Measurements from ENCODE around the gene PLN.
A peak's percentile ranks its signal among the peaks of the same experiment; 100 is the strongest.

PLN gene

GRCh38 chr6:118571121-118571520, 23.0 kb downstream of the PLN start:
- no peak overlapping the region for H3K4me3 ChIP-seq (ENCODE audit: low read depth, low read length)
- DNase-seq (ENCODE audit: low read depth): no peak

- H3K4me3 ChIP-seq (ENCODE audit: low read depth, low read length): no peak overlapping the region
Observed at GRCh38 chr6:118574051-118574865, 26.2 kb downstream of the PLN start.

GRCh38 chr6:118577972-118578371, 29.9 kb downstream of the PLN start:
- no peak for DNase-seq (ENCODE audit: low read depth)
- H3K4me3 ChIP-seq (ENCODE audit: low read depth, low read length): no peak overlapping the region

More at GRCh38 chr6:118574051-118574865, 26.2 kb downstream of the PLN start:
- no peak for DNase-seq (ENCODE audit: low read depth)

- no peak for DNase-seq (ENCODE audit: low read depth)
- no peak overlapping the region for H3K4me3 ChIP-seq (ENCODE audit: low read depth, low read length)
Observed at GRCh38 chr6:118578617-118579016, 30.5 kb downstream of the PLN start.

GRCh38 chr6:118579786-118580185, 31.7 kb downstream of the PLN start:
- no peak overlapping the region for H3K4me3 ChIP-seq (ENCODE audit: low read depth, low read length)
- DNase-seq (ENCODE audit: low read depth): no peak

- DNase-seq (ENCODE audit: low read depth): peak; percentile 59
- H3K4me3 ChIP-seq (ENCODE audit: low read depth, low read length): no peak overlapping the region
Observed at GRCh38 chr6:118580585-118581419, 32.7 kb downstream of the PLN start.

GRCh38 chr6:118581489-118581959, 33.4 kb downstream of the PLN start:
- peak; percentile 39 for DNase-seq (ENCODE audit: low read depth)

GRCh38 chr6:118584911-118585310, 36.8 kb downstream of the PLN start:
- H3K4me3 ChIP-seq (ENCODE audit: low read depth, low read length): no peak overlapping the region
- DNase-seq (ENCODE audit: low read depth): no peak

More at GRCh38 chr6:118581489-118581959, 33.4 kb downstream of the PLN start:
- no peak overlapping the region for H3K4me3 ChIP-seq (ENCODE audit: low read depth, low read length)

GRCh38 chr6:118586746-118587485, 38.8 kb downstream of the PLN start:
- no peak overlapping the region for H3K4me3 ChIP-seq (ENCODE audit: low read depth, low read length)
- DNase-seq (ENCODE audit: low read depth): no peak

- DNase-seq (ENCODE audit: low read depth): no peak
- H3K4me3 ChIP-seq (ENCODE audit: low read depth, low read length): no peak overlapping the region
Observed at GRCh38 chr6:118588626-118589025, 40.5 kb downstream of the PLN start.

- H3K4me3 ChIP-seq (ENCODE audit: low read depth, low read length): no peak overlapping the region
- no peak for DNase-seq (ENCODE audit: low read depth)
Observed at GRCh38 chr6:118589186-118589585, 41.1 kb downstream of the PLN start.

- H3K4me3 ChIP-seq (ENCODE audit: low read depth, low read length): no peak overlapping the region
- DNase-seq (ENCODE audit: low read depth): no peak
Observed at GRCh38 chr6:118589649-118590365, 41.7 kb downstream of the PLN start.

GRCh38 chr6:118591897-118592296, 43.8 kb downstream of the PLN start:
- H3K4me3 ChIP-seq (ENCODE audit: low read depth, low read length): no peak overlapping the region

GRCh38 chr6:118594877-118595276, 46.8 kb downstream of the PLN start:
- no peak overlapping the region for H3K4me3 ChIP-seq (ENCODE audit: low read depth, low read length)
- DNase-seq (ENCODE audit: low read depth): no peak

More at GRCh38 chr6:118591897-118592296, 43.8 kb downstream of the PLN start:
- no peak for DNase-seq (ENCODE audit: low read depth)

- H3K4me3 ChIP-seq (ENCODE audit: low read depth, low read length): no peak overlapping the region
- DNase-seq (ENCODE audit: low read depth): no peak
Observed at GRCh38 chr6:118596774-118597320, 48.8 kb downstream of the PLN start.

GRCh38 chr6:118597636-118598035, 49.5 kb downstream of the PLN start:
- H3K4me3 ChIP-seq (ENCODE audit: low read depth, low read length): no peak overlapping the region
- DNase-seq (ENCODE audit: low read depth): no peak

- no peak overlapping the region for H3K4me3 ChIP-seq (ENCODE audit: low read depth, low read length)
- no peak for DNase-seq (ENCODE audit: low read depth)
Observed at GRCh38 chr6:118598324-118598723, 50.2 kb downstream of the PLN start.

GRCh38 chr6:118602300-118602699, 54.2 kb downstream of the PLN start:
- no peak overlapping the region for H3K4me3 ChIP-seq (ENCODE audit: low read depth, low read length)
- no peak for DNase-seq (ENCODE audit: low read depth)

GRCh38 chr6:118603372-118603771, 55.3 kb downstream of the PLN start:
- DNase-seq (ENCODE audit: low read depth): no peak
- no peak overlapping the region for H3K4me3 ChIP-seq (ENCODE audit: low read depth, low read length)

All from skeletal muscle cell (primary cell).